Rectal smooth muscle tissue (tissue), 1 donor: ENCODE results near the gene MRFAP1.
A peak's percentile ranks its signal among the peaks of the same experiment; 100 is the strongest.

ENCODE experiments used
- H3K27ac ChIP-seq: one replicate; pipeline ENCODE4 v1.7.0; 2013; ENCODE audit warnings: low read depth, low read length, inconsistent platforms
- H3K27me3 ChIP-seq: one replicate; pipeline ENCODE4 v1.7.0; 2013; ENCODE audit warnings: low read length; ENCODE audit not compliant: control insufficient read depth, insufficient read depth
- H3K36me3 ChIP-seq: one replicate; pipeline ENCODE4 v1.7.0; 2013; ENCODE audit warnings: low read length; ENCODE audit not compliant: control insufficient read depth, insufficient read depth
- H3K4me1 ChIP-seq: one replicate; pipeline ENCODE4 v1.7.0; 2013; ENCODE audit warnings: low read length; ENCODE audit not compliant: control insufficient read depth, insufficient read depth
- H3K4me3 ChIP-seq: one replicate; pipeline ENCODE4 v1.7.0; 2013; ENCODE audit warnings: low read length
- H3K9ac ChIP-seq: one replicate; pipeline ENCODE4 v1.7.0; 2013; ENCODE audit warnings: low read length

Gene MRFAP1

GRCh38 chr4:6640292-6641163, at the start of gene MRFAP1:
MRFAP1 (plus strand) TSS chr4:6640685; CDS start chr4:6640863, 178 bp downstream.
- Histone ChIP-seq H3K4me3 (peak within 1 kb of the TSS; percentile 97), H3K27me3 (no peaks in the 10 kb centered on the region), H3K27ac (peak within 1 kb of the TSS; percentile 96), H3K36me3 (peaks cover 13% of the 10 kb centered on the region), H3K4me1 (peaks cover 21% of the 10 kb centered on the region), H3K9ac (peak within 1 kb of the TSS; percentile 93)

- no peak overlapping the region for H3K27ac ChIP-seq
- H3K4me3 ChIP-seq, result no peak overlapping the region
- no peak overlapping the region for H3K9ac ChIP-seq
- peaks cover 8% of the 10 kb centered on the region for H3K36me3 ChIP-seq
- H3K27me3 ChIP-seq, result no peaks in the 10 kb centered on the region
- H3K4me1 ChIP-seq, result no peaks in the 10 kb centered on the region
Observed at GRCh38 chr4:6591313-6591712, 49.2 kb upstream of the MRFAP1 start.

GRCh38 chr4:6591781-6592180, 48.7 kb upstream of the MRFAP1 start:
- Histone ChIP-seq H3K4me1 (no peaks in the 10 kb centered on the region), H3K27ac (no peak overlapping the region), H3K9ac (no peak overlapping the region), H3K27me3 (no peaks in the 10 kb centered on the region), H3K4me3 (no peak overlapping the region), H3K36me3 (peaks cover 8% of the 10 kb centered on the region)

GRCh38 chr4:6592804-6593563, 47.5 kb upstream of the MRFAP1 start:
- Histone ChIP-seq H3K4me1 (no peaks in the 10 kb centered on the region), H3K36me3 (peaks cover 8% of the 10 kb centered on the region), H3K27ac (no peak overlapping the region), H3K4me3 (no peak overlapping the region), H3K9ac (no peak overlapping the region), H3K27me3 (no peaks in the 10 kb centered on the region)

- Histone ChIP-seq H3K27me3 (no peaks in the 10 kb centered on the region), H3K9ac (no peak overlapping the region), H3K4me3 (no peak overlapping the region), H3K36me3 (peaks cover 8% of the 10 kb centered on the region), H3K27ac (no peak overlapping the region), H3K4me1 (no peaks in the 10 kb centered on the region)
Observed at GRCh38 chr4:6594341-6594740, 46.1 kb upstream of the MRFAP1 start.

GRCh38 chr4:6594826-6595355, 45.6 kb upstream of the MRFAP1 start:
- H3K36me3 ChIP-seq, result peaks cover 11% of the 10 kb centered on the region

GRCh38 chr4:6595897-6596537, 44.5 kb upstream of the MRFAP1 start:
- no peaks in the 10 kb centered on the region for H3K27me3 ChIP-seq
- H3K4me3 ChIP-seq, result no peak overlapping the region
- no peak overlapping the region for H3K27ac ChIP-seq
- H3K4me1 ChIP-seq, result no peaks in the 10 kb centered on the region
- no peak overlapping the region for H3K9ac ChIP-seq
- H3K36me3 ChIP-seq, result peaks cover 14% of the 10 kb centered on the region

More at GRCh38 chr4:6594826-6595355, 45.6 kb upstream of the MRFAP1 start:
- no peak overlapping the region for H3K4me3 ChIP-seq
- no peak overlapping the region for H3K9ac ChIP-seq
- no peaks in the 10 kb centered on the region for H3K4me1 ChIP-seq
- H3K27ac ChIP-seq, result no peak overlapping the region
- H3K27me3 ChIP-seq, result no peaks in the 10 kb centered on the region

GRCh38 chr4:6596948-6597347, 43.5 kb upstream of the MRFAP1 start:
- Histone ChIP-seq H3K27me3 (no peaks in the 10 kb centered on the region), H3K4me1 (no peaks in the 10 kb centered on the region), H3K9ac (no peak overlapping the region), H3K36me3 (peaks cover 16% of the 10 kb centered on the region), H3K4me3 (no peak overlapping the region), H3K27ac (no peak overlapping the region)

- Histone ChIP-seq H3K27me3 (no peaks in the 10 kb centered on the region), H3K27ac (no peak overlapping the region), H3K4me1 (no peaks in the 10 kb centered on the region), H3K4me3 (no peak overlapping the region), H3K36me3 (peaks cover 19% of the 10 kb centered on the region), H3K9ac (no peak overlapping the region)
Observed at GRCh38 chr4:6598127-6598526, 42.4 kb upstream of the MRFAP1 start.

- H3K36me3 ChIP-seq, result peaks cover 19% of the 10 kb centered on the region
- no peaks in the 10 kb centered on the region for H3K27me3 ChIP-seq
Observed at GRCh38 chr4:6598641-6599040, 41.8 kb upstream of the MRFAP1 start.

GRCh38 chr4:6601661-6602250, 38.7 kb upstream of the MRFAP1 start:
- no peaks in the 10 kb centered on the region for H3K27me3 ChIP-seq
- H3K9ac ChIP-seq, result no peak overlapping the region
- no peak overlapping the region for H3K4me3 ChIP-seq
- H3K4me1 ChIP-seq, result no peaks in the 10 kb centered on the region
- no peak overlapping the region for H3K27ac ChIP-seq
- H3K36me3 ChIP-seq, result peaks cover 42% of the 10 kb centered on the region

More at GRCh38 chr4:6598641-6599040, 41.8 kb upstream of the MRFAP1 start:
- Histone ChIP-seq H3K9ac (no peak overlapping the region), H3K4me1 (no peaks in the 10 kb centered on the region), H3K27ac (no peak overlapping the region), H3K4me3 (no peak overlapping the region)

GRCh38 chr4:6602289-6602688, 38.2 kb upstream of the MRFAP1 start:
- peaks cover 42% of the 10 kb centered on the region for H3K36me3 ChIP-seq
- no peaks in the 10 kb centered on the region for H3K27me3 ChIP-seq
- no peak overlapping the region for H3K9ac ChIP-seq
- no peak overlapping the region for H3K4me3 ChIP-seq
- no peak overlapping the region for H3K27ac ChIP-seq
- no peaks in the 10 kb centered on the region for H3K4me1 ChIP-seq
